Islet precursor cell (in vitro differentiated cells): ENCODE results near the gene TREML2.
"Not testable (repeated sequence)": the region's sequence is repeated elsewhere in the genome, so short reads cannot be mapped to it uniquely, and the experiment has no call there.

Experiments used
- DNase-seq: peaks from one replicate; pipeline ENCODE4 v3.0.0-alpha.2; 2018

TREML2 gene

GRCh38 chr6:41204156-41204555 lies 3.2 kb upstream of the TREML2 start:
- DNase-seq, result no peak

- DNase-seq, result no peak
These were observed 820 bp upstream of the TREML2 start for GRCh38 chr6:41201764-41202173.

GRCh38 chr6:41200296-41200900 lies 551 bp downstream of the TREML2 start:
- DNase-seq, result no peak

- DNase-seq, result no peak
These were observed 1.2 kb downstream of the TREML2 start for GRCh38 chr6:41199552-41200246.

- no peak for DNase-seq
These were observed 3.7 kb downstream of the TREML2 start for GRCh38 chr6:41197234-41197633.

- DNase-seq, result no peak
These were observed 6.6 kb downstream of the TREML2 start for GRCh38 chr6:41194386-41194785.

GRCh38 chr6:41193884-41194283 lies 7.1 kb downstream of the TREML2 start:
- DNase-seq, result no peak

- DNase-seq, result no peak
These were observed 7.7 kb downstream of the TREML2 start for GRCh38 chr6:41193171-41193734.

- peak; percentile 70 for DNase-seq
These were observed 9.4 kb downstream of the TREML2 start for GRCh38 chr6:41191569-41191968.

GRCh38 chr6:41190791-41191190 lies 10.2 kb downstream of the TREML2 start:
- no peak for DNase-seq

- DNase-seq, result no peak
These were observed 11.0 kb downstream of the TREML2 start for GRCh38 chr6:41189967-41190366.

GRCh38 chr6:41189046-41189445 lies 11.9 kb downstream of the TREML2 start:
- not testable (repeated sequence) for DNase-seq

GRCh38 chr6:41187924-41188886 lies 12.7 kb downstream of the TREML2 start:
- DNase-seq, result no peak

- DNase-seq, result no peak
These were observed 14.9 kb downstream of the TREML2 start for GRCh38 chr6:41186031-41186562.

GRCh38 chr6:41184761-41185160 lies 16.2 kb downstream of the TREML2 start:
- no peak for DNase-seq

GRCh38 chr6:41182069-41183034 lies 18.6 kb downstream of the TREML2 start:
- DNase-seq, result peak; percentile 80

- no peak for DNase-seq
These were observed 19.4 kb downstream of the TREML2 start for GRCh38 chr6:41181566-41181965.

GRCh38 chr6:41179163-41179562 lies 21.8 kb downstream of the TREML2 start:
- no peak for DNase-seq

GRCh38 chr6:41177695-41178094 lies 23.3 kb downstream of the TREML2 start:
- no peak for DNase-seq

GRCh38 chr6:41177287-41177686 lies 23.7 kb downstream of the TREML2 start:
- DNase-seq, result peak; percentile 16

- peak; percentile 22 for DNase-seq
These were observed 24.8 kb downstream of the TREML2 start for GRCh38 chr6:41176189-41176588.

GRCh38 chr6:41175084-41175483 lies 25.9 kb downstream of the TREML2 start:
- DNase-seq, result no peak
